Hepatocyte (in vitro differentiated cells): ENCODE measurements around the gene PRKG1. TPM values are rescaled to one million over a fixed set of nuclear protein-coding genes. Genes with fewer than 3 reads are reported as not detected.

Source experiments
- DNase-seq: peaks from one replicate; pipeline ENCODE4 v3.0.0-alpha.2; 2016; ENCODE audit warnings: low spot score
- H2AFZ ChIP-seq: fragments of 200-600 bp; sonication (generic); 2 replicates; pipeline ENCODE4 v1.6.0; 2016; ENCODE audit warnings: antibody characterized with exemption, mild to moderate bottlenecking
- H3K27ac ChIP-seq: fragments of 200-600 bp; sonication (generic); 2 replicates; pipeline ENCODE4 v1.5.1; 2016; ENCODE audit warnings: mild to moderate bottlenecking
- H3K27me3 ChIP-seq: fragments of 200-600 bp; sonication (generic); 2 replicates; pipeline ENCODE4 v1.6.1; 2016
- H3K36me3 ChIP-seq: fragments of 200-600 bp; sonication (generic); replicated peaks from 2 replicates; pipeline ENCODE4 v1.5.1; 2016; ENCODE audit warnings: low read depth; ENCODE audit not compliant: insufficient read depth
- H3K4me1 ChIP-seq: fragments of 200-600 bp; sonication (generic); 2 replicates; pipeline ENCODE4 v1.5.1; 2016; ENCODE audit warnings: mild to moderate bottlenecking, moderate library complexity; ENCODE audit not compliant: insufficient read depth
- H3K4me2 ChIP-seq: fragments of 200-600 bp; sonication (generic); 2 replicates; pipeline ENCODE4 v1.6.0; 2016
- H3K4me3 ChIP-seq: fragments of 200-600 bp; sonication (generic); 2 replicates; pipeline ENCODE4 v1.5.1; 2016; ENCODE audit warnings: mild to moderate bottlenecking
- H3K79me2 ChIP-seq: fragments of 200-600 bp; sonication (generic); 2 replicates; pipeline ENCODE4 v1.6.0; 2017; ENCODE audit warnings: mild to moderate bottlenecking
- H3K9me2 ChIP-seq: fragments of 200-600 bp; sonication (generic); replicated peaks from 2 replicates; pipeline ENCODE4 v1.6.0; 2017; ENCODE audit warnings: mild to moderate bottlenecking; ENCODE audit not compliant: insufficient read depth
- H3K9me3 ChIP-seq: fragments of 200-600 bp; sonication (generic); 2 replicates; pipeline ENCODE4 v1.5.1; 2016; ENCODE audit warnings: low read depth, mild to moderate bottlenecking
- H4K20me1 ChIP-seq: fragments of 200-600 bp; sonication (generic); 2 replicates; pipeline ENCODE4 v1.6.0; 2016; ENCODE audit warnings: mild to moderate bottlenecking; ENCODE audit not compliant: insufficient read depth, poor library complexity, severe bottlenecking
- CTCF ChIP-seq: fragments of 200-600 bp; sonication (generic); IDR thresholded peaks from 2 replicates; pipeline ENCODE4 v1.5.1; 2016; ENCODE audit warnings: antibody characterized with exemption, mild to moderate bottlenecking; ENCODE audit not compliant: poor library complexity
- EZH2 ChIP-seq: fragments of 200-600 bp; sonication (generic); IDR thresholded peaks from 2 replicates; pipeline ENCODE4 v1.6.1; 2016; ENCODE audit warnings: antibody characterized with exemption, mild to moderate bottlenecking, borderline replicate concordance
- EZH2phosphoT487 ChIP-seq: fragments of 200-600 bp; sonication (generic); IDR thresholded peaks from one replicate; pipeline ENCODE4 v1.6.1; 2018; ENCODE audit warnings: antibody characterized with exemption, mild to moderate bottlenecking, low read depth, moderate library complexity; ENCODE audit not compliant: unreplicated experiment, severe bottlenecking
- WGBS: methylation state at CpG from one replicate; pipeline ENCODE4 v1.1.6; 2016; ENCODE audit warnings: low lambda C conversion rate; ENCODE audit errors: missing lambda C conversion rate; 5-methylcytosine and 5-hydroxymethylcytosine counted together
- polyA plus RNA-seq: library from polyadenylated mRNA; unstranded; fragments of >200 nt; fragmentation: Nextera tagmentation; extraction: Ambion mirVana; gene quantifications from 2 replicates; pipeline ENCODE4 v1.2.1, GENCODE V29; 2016
- total RNA-seq: library from RNA; depleted of rRNA; stranded (reverse); fragments of >200 nt; gene quantifications from 2 replicates; pipeline ENCODE4 v1.2.3, GENCODE V29; 2014

The PRKG1 gene
- total and polyA plus RNA-seq, 2 experiments from 2014 or later, result 4.0 to 8.1 TPM

- Histone ChIP-seq H3K4me3 (no peak overlapping the region), H3K27me3 (no peaks in the 10 kb centered on the region), H2AFZ (no peak overlapping the region), H3K4me2 (no peak overlapping the region), H3K36me3 (no peaks in the 10 kb centered on the region), H3K79me2 (no peaks in the 10 kb centered on the region), H3K27ac (no peak overlapping the region), H3K4me1 (no peaks in the 10 kb centered on the region), H3K9me2 (no peaks in the 10 kb centered on the region), H4K20me1 (no peaks in the 10 kb centered on the region), H3K9me3 (no peaks in the 10 kb centered on the region)
- TF ChIP-seq EZH2 (no peak), CTCF (no peak), EZH2phosphoT487 (no peak)
- DNase-seq, result no peak
- WGBS, result 69% methylated on average over 2 of the region's 2 CpGs
Measured at GRCh38 chr10:51964630-51965029, 890.3 kb downstream of the PRKG1 start.

GRCh38 chr10:51965451-51965850, 891.2 kb downstream of the PRKG1 start:
- H3K9me3 ChIP-seq, result no peaks in the 10 kb centered on the region
- no peaks in the 10 kb centered on the region for H3K36me3 ChIP-seq
- H3K4me2 ChIP-seq, result no peak overlapping the region
- TF ChIP-seq EZH2, result no peak
- TF ChIP-seq CTCF, result no peak
- no peak for TF ChIP-seq EZH2phosphoT487
- no peaks in the 10 kb centered on the region for H4K20me1 ChIP-seq
- H3K79me2 ChIP-seq, result no peaks in the 10 kb centered on the region
- H3K27me3 ChIP-seq, result no peaks in the 10 kb centered on the region
- no peak overlapping the region for H2AFZ ChIP-seq
- H3K4me3 ChIP-seq, result no peak overlapping the region
- no peak for DNase-seq
- no peaks in the 10 kb centered on the region for H3K4me1 ChIP-seq
- no peak overlapping the region for H3K27ac ChIP-seq
- H3K9me2 ChIP-seq, result no peaks in the 10 kb centered on the region

- H3K27ac ChIP-seq, result no peak overlapping the region
- 90% methylated on average over 3 of the region's 3 CpGs for WGBS
Measured at GRCh38 chr10:51972733-51973346, 898.6 kb downstream of the PRKG1 start.

More at GRCh38 chr10:51972733-51973346, 898.6 kb downstream of the PRKG1 start:
- Histone ChIP-seq H3K4me2 (no peak overlapping the region), H3K36me3 (no peaks in the 10 kb centered on the region), H3K9me2 (no peaks in the 10 kb centered on the region), H4K20me1 (no peaks in the 10 kb centered on the region), H3K9me3 (no peaks in the 10 kb centered on the region), H3K4me3 (no peak overlapping the region), H3K4me1 (no peaks in the 10 kb centered on the region), H2AFZ (no peak overlapping the region), H3K27me3 (no peaks in the 10 kb centered on the region), H3K79me2 (no peaks in the 10 kb centered on the region)
- TF ChIP-seq EZH2 (no peak), CTCF (no peak), EZH2phosphoT487 (no peak)
- no peak for DNase-seq
